HEK293 (cell line): ENCODE results near the gene CCDC73.

Experiments used
- ZNF121 ChIP-seq: fragments of 450-650 bp; formaldehyde crosslinking; IDR thresholded peaks from 2 replicates; pipeline ENCODE4 v1.5.1; 2016; ENCODE audit warnings: missing biosample characterization, missing genetic modification characterization
- ZNF157 ChIP-seq: fragments of 450-650 bp; formaldehyde crosslinking; IDR thresholded peaks from 2 replicates; pipeline ENCODE4 v1.5.1; 2016; ENCODE audit warnings: missing biosample characterization, missing genetic modification characterization
- ZNF792 ChIP-seq: fragments of 450-650 bp; formaldehyde crosslinking; IDR thresholded peaks from 2 replicates; pipeline ENCODE4 v1.5.1; 2016; ENCODE audit warnings: missing biosample characterization, missing genetic modification characterization
- TF ChIP-seq, protein P1 (sequence below): fragments of 450-650 bp; formaldehyde crosslinking; IDR thresholded peaks from 2 replicates; pipeline ENCODE4 v1.5.1; 2016; ENCODE audit warnings: missing biosample characterization, missing genetic modification characterization

DNA sequence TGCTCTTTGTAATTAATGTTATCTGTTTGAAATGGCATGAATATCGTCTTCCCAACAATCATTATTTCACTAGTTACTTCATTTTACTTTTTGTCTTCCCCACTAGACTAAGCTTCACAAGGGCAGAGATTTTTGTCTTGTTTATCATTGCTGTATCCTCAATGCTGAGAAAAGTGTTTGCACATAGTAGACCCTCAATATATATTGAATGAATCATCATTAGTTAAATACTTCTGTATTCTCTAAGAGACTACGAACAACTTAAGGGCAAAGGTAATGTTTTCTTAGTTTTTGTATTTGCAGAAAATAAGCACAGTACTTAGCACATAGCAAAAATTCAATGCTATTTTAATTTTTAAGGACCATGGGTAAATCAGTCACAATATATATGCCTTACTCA lies 95.9 kb downstream of the CCDC73 start:
- TF ChIP-seq, protein P1, sequence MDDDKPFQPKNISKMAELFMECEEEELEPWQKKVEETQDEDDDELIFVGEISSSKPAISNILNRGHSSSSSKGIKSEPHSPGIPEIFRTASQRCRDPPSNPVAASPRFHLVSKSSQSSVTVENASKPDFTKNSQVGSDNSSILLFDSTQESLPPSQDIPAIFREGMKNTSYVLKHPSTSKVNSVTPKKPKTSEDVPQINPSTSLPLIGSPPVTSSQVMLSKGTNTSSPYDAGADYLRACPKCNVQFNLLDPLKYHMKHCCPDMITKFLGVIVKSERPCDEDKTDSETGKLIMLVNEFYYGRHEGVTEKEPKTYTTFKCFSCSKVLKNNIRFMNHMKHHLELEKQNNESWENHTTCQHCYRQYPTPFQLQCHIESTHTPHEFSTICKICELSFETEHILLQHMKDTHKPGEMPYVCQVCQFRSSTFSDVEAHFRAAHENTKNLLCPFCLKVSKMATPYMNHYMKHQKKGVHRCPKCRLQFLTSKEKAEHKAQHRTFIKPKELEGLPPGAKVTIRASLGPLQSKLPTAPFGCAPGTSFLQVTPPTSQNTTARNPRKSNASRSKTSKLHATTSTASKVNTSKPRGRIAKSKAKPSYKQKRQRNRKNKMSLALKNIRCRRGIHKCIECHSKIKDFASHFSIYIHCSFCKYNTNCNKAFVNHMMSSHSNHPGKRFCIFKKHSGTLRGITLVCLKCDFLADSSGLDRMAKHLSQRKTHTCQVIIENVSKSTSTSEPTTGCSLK (tag by site-specific recombination): no peak
- TF ChIP-seq ZNF792 (no peak), ZNF121 (tag by site-specific recombination) (no peak), ZNF157 (no peak)
